ENCODE data around the gene FAXC. TPM values are rescaled to one million over a fixed set of nuclear protein-coding genes. Genes with fewer than 3 reads are reported as not detected.
"Not testable (repeated sequence)": the region's sequence is repeated elsewhere in the genome, so short reads cannot be mapped to it uniquely, and the experiment has no call there.

Gene FAXC
- total RNA-seq, 1 donor: 2.2 TPM

DNA sequence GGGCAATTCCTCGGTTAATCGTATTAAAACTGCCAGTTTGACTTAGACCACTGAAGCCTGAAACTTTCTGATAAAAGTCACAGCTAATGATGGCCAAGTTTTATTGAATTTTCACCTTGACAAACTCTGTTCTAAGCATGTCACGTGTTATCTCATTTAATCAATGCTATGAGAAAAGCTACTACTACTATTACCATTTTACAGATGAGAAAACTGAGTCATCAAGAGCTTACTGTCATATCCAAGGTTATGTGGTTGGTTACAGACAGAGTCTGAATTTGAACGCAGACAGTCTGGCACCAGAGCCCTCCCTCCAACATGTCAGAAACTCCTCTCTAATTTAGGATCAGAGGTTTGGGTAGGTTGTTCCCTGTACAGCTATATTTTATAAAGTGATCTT lies 4.3 kb downstream of the FAXC start:
- no peak for DNase-seq (ENCODE audit: low read depth)

DNA sequence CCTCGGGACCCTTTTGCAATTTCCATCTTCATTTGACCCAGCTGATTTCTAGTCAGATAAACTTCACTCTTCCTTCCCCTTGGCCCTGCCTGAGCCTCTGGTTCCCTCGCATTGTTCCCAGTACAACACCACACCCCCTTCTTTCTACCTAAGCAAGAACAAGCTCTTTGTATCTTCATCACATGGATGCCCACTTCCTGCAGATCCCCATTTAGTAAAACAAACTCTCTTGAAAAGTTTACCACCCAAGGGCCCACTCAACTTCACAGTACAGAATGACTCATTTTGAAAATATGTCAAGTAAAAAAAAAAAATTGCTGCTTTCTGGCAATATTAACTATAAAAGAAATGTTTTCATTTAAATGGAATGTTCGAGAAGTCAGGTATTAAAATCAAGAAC lies 5.2 kb downstream of the FAXC start:
- peak; percentile 7 for DNase-seq (ENCODE audit: low read depth)
- no peak overlapping the region for H3K4me3 ChIP-seq (ENCODE audit: low read depth, low read length)
- TF ChIP-seq CTCF (IDR thresholded peaks at IDR 0.05; ENCODE audit: insufficient read depth, low read depth, low read length): no peak

More for the DNA sequence above, 4.3 kb downstream of the FAXC start:
- H3K4me3 ChIP-seq (ENCODE audit: low read depth, low read length): no peak overlapping the region
- no peak for TF ChIP-seq CTCF (IDR thresholded peaks at IDR 0.05; ENCODE audit: insufficient read depth, low read depth, low read length)

DNA sequence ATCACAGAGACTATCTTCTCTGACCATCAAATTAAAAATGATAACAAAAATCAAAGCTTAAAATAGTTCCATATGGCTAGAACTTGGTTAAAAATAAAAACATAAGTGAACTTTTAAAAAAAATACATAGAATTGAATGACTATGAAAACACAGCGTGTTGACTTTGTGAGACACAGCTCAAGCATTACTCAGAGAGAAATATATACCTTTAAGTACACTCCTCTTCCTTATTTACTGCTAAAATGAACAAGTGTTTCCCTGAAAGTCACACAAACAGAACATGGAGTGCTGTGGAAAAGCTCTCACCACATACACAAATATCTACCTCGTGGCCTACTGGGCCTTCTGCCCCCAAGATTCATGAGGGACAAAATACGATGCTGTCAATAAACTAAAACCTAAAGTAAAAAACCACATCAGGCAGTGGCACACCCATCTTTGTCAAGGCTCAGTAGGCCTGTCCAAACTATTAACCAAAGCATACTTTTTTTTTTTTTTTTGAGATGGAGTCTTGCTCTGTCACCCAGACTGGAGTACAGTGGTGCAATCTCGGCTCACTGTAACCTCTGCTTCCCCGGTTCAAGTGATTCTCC lies 7.5 kb downstream of the FAXC start:
- no peak for DNase-seq (ENCODE audit: low read depth)
- H3K4me3 ChIP-seq (ENCODE audit: low read depth, low read length): no peak overlapping the region
- no peak for TF ChIP-seq CTCF (IDR thresholded peaks at IDR 0.05; ENCODE audit: insufficient read depth, low read depth, low read length)

- no peak for TF ChIP-seq CTCF (IDR thresholded peaks at IDR 0.05; ENCODE audit: insufficient read depth, low read depth, low read length)
- DNase-seq (ENCODE audit: low read depth): no peak
- H3K4me3 ChIP-seq (ENCODE audit: low read depth, low read length): no peak overlapping the region
These were observed 11.3 kb downstream of the FAXC start for GRCh38 chr6:99338188-99338587.

DNA sequence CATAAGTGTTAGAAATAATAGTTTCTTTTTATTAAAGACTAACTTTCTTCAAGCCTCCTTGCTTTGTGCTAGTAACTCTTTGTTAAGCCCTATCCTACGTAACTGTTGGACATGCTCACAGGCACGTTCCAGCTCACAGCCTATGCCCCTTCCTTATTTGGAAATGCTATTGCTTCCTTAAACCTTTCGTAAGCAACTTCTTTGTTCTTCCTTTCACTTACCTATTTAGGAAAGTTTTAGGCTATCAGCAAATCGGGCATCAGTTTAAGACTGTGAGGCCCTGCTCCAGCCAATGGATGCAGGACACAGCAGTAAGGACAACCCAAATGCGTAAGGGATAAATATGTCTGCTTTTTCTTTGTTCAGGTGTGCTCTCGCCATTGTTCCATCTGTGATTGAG lies 14.2 kb downstream of the FAXC start:
- not testable (repeated sequence) for DNase-seq (ENCODE audit: low read depth); H3K4me3 ChIP-seq (ENCODE audit: low read depth, low read length)

DNA sequence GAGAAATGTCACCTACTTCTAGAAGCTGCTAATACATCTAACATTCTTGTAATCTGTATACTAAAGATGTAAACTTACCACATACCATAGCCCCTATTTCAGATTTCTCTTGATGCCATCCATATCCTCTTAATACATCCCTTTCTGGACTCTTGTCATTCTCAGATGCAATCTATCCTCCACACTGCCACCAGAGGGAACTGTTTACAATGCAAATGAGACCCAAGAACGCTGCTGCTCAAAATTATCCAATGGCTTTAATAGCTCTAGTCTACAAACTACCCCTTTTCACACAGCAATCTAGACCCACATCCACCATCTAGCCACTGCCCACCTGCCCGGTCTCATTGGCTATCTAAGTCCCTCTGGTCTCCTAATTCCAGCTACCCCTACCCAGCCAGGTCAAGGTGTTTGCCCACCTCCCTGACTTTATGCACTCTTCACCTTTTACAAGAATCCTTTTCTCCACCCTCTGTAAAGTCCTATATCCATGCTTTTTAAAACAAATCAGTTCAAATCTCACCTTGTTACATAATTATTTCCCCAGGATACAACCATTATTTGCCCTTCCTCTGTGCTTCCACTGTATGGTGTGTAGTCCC lies 14.8 kb downstream of the FAXC start:
- H3K4me3 ChIP-seq (ENCODE audit: low read depth, low read length): no peak overlapping the region
- TF ChIP-seq CTCF (IDR thresholded peaks at IDR 0.05; ENCODE audit: insufficient read depth, low read depth, low read length): peak; percentile 66
- DNase-seq (ENCODE audit: low read depth): peak; percentile 55

DNA sequence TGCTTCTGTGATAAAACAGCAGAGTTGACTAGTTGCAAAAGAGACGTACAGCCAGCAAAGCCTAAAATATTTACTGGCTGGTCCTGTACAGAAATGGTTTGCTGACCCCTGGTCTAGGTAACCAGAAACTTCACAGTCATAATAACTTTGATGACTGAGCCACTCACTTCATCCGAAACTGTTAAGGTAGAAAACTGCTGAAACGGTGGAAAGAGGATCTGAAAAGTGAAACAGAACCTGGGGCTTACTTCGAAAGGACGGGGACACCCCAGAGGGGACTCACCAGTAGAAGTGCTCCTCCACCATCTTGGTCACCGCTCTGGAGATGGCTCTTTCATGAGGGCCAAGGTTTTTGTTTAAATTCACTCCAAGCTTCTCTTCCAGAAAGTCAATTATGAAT lies 16.4 kb downstream of the FAXC start:
- DNase-seq (ENCODE audit: low read depth): no peak
- no peak for TF ChIP-seq CTCF (IDR thresholded peaks at IDR 0.05; ENCODE audit: insufficient read depth, low read depth, low read length)
- no peak overlapping the region for H3K4me3 ChIP-seq (ENCODE audit: low read depth, low read length)

All from fibroblast of villous mesenchyme (primary cell).